ENCODE measurements around the gene MED27.

MED27 gene

GRCh38 chr9:131870156-131870555 lies 209.5 kb downstream of the MED27 start:
- no peak overlapping the region for H3K4me3 ChIP-seq (ENCODE audit: low read length)
- no peak for TF ChIP-seq ZNF274 (IDR thresholded peaks at IDR 0.05; ENCODE audit: low read depth, low read length)

DNA sequence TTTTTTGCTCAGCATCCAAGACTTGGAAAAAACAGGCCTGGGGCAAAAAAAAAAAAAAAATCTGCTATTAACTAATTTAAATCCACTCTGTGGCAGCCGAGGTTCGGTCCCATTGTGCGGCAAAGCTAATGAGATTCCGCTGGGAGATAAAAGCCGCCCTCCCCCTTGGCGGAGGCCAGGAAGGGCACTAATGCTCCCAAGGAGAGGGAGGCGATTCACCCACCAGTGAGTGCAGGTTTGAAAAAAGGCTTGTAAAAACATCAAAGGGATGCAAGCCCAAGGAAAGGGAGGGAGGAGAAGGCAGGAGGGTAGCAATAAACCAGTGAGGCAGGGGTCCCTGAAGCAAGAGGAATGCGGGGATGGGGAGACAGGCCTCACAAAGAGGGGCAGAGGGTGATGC lies 210.3 kb downstream of the MED27 start:
- no peak overlapping the region for H3K4me3 ChIP-seq (ENCODE audit: low read length)
- no peak for TF ChIP-seq ZNF274 (IDR thresholded peaks at IDR 0.05; ENCODE audit: low read depth, low read length)

DNA sequence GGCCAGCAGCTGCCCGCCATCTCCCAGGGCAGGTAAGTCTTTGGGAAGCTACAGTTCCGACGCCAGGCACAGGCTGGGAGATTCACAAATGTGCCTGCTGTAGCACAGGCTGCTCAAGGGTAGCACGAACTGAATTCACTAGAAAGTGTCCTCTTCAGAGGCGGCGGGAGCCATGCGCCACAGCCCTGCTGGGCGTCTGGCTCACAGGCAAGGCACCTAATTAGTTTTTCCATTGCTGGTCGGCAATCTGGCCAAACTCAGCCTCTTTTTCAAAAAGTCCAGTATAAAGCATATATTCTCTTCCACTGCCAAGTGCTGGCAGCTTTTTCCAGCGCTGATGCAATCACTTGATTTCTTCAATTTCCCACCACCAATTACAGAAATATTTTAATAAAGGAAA lies 210.9 kb downstream of the MED27 start:
- H3K4me3 ChIP-seq (ENCODE audit: low read length): no peak overlapping the region

GRCh38 chr9:131867611-131868192 lies 212.0 kb downstream of the MED27 start:
- no peak overlapping the region for H3K4me3 ChIP-seq (ENCODE audit: low read length)
- TF ChIP-seq ZNF274 (IDR thresholded peaks at IDR 0.05; ENCODE audit: low read depth, low read length): no peak

More for the DNA sequence above, 210.9 kb downstream of the MED27 start:
- TF ChIP-seq ZNF274 (IDR thresholded peaks at IDR 0.05; ENCODE audit: low read depth, low read length): no peak

DNA sequence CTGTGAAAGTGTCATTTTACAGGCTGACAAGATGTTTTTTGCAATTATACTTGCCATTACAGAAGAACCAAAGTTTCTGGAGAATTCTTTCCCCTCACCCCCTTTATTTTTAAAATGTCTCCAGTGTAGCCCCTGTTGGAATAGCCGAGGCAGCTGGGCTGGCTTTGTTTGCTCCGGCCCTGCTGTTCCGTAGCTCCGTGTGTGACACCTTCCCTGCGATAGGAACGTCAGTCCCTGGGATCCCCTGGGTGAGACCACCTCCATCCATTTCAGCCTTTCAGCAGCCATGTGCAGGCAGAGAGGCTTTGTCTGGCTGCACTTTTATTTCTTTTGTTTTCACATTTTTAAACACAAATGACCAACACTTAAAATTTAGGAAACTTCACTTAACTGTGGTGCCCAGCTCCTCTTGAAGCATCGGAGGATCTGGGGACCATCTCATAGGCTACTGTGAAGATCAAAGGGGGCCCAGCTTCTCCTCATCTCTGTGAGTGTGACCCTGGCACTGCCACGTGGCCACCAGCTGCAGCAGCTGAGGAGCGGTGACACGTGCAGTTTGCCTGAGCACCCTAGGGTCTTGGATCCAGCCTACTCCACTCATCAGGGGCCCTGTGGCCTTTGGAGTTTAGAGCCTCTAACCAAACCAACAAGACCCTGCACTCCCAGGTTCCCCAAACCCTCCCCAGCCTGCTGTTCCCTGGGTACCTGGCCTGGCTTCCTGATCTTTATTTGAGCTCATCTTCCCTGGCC lies 214.0 kb downstream of the MED27 start:
- no peak overlapping the region for H3K4me3 ChIP-seq (ENCODE audit: low read length)
- TF ChIP-seq ZNF274 (IDR thresholded peaks at IDR 0.05; ENCODE audit: low read depth, low read length): no peak

DNA sequence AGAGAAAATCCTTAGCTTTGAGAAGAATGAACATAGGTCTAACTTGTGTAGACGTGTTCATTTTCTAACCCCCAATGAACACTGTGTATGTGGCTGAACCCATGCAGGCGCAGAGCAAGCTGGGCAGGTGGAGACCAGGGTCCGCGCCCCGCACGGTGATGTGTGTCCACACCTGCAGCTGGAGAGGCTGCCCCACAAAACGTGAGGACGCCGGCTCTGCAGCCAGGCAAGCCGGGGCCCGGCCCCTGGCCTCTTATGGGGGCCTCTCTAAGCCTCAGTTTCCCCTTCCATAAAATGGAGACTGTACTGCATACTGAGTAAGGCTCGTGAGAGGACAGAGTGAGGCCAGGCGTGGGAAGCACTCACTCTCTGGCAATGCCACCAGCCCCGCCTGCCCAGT lies 215.1 kb downstream of the MED27 start:
- H3K4me3 ChIP-seq (ENCODE audit: low read length): no peak overlapping the region
- TF ChIP-seq ZNF274 (IDR thresholded peaks at IDR 0.05; ENCODE audit: low read depth, low read length): no peak

GRCh38 chr9:131863306-131863896 lies 216.3 kb downstream of the MED27 start:
- H3K4me3 ChIP-seq (ENCODE audit: low read length): no peak overlapping the region
- TF ChIP-seq ZNF274 (IDR thresholded peaks at IDR 0.05; ENCODE audit: low read depth, low read length): no peak

- no peak for TF ChIP-seq ZNF274 (IDR thresholded peaks at IDR 0.05; ENCODE audit: low read depth, low read length)
- no peak overlapping the region for H3K4me3 ChIP-seq (ENCODE audit: low read length)
These were observed 217.4 kb downstream of the MED27 start for GRCh38 chr9:131862261-131862660.

- no peak overlapping the region for H3K4me3 ChIP-seq (ENCODE audit: low read length)
- TF ChIP-seq ZNF274 (IDR thresholded peaks at IDR 0.05; ENCODE audit: low read depth, low read length): no peak
These were observed 219.2 kb downstream of the MED27 start for GRCh38 chr9:131860430-131860829.

DNA sequence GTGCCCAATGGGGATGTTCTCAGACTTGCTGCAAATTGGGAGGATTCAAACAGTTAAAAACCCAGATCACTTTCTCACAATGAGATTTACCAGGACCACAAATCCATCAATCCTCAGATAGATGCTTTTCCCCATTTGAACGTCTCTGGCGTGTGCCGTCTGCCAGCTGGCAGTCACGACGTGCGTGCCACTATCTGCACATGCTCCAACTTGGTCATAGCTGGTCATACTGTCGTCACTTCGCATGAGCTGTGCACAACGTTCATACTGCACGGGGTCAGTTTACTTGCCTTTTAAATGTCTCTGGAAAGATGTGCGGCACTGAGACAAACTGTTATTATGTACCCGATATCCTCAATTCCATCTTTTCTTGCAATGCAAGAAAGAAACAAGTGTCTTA lies 221.5 kb downstream of the MED27 start:
- TF ChIP-seq ZNF274 (IDR thresholded peaks at IDR 0.05; ENCODE audit: low read depth, low read length): no peak
- no peak overlapping the region for H3K4me3 ChIP-seq (ENCODE audit: low read length)

DNA sequence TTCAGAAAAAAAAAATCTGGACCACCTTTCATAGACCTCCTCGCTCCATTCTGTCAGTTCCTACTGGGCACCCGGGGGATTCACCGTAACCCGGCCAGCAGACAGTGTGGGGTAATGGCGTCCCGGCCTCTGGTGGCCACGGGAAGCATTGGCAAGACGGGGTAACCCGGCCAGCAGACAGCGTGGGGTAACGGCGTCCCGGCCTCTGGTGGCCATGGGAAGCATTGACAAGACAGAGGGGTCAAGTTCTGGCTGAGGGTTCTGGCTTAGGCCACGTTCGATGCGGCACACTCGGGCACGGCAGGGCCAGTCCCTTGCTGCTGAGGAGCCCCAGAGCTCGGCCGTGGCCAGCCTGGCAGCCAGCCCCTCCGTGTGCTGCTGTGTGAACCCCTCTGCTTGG lies 223.6 kb downstream of the MED27 start:
- no peak for TF ChIP-seq ZNF274 (IDR thresholded peaks at IDR 0.05; ENCODE audit: low read depth, low read length)
- no peak overlapping the region for H3K4me3 ChIP-seq (ENCODE audit: low read length)

GRCh38 chr9:131854896-131855613 lies 224.6 kb downstream of the MED27 start:
- no peak overlapping the region for H3K4me3 ChIP-seq (ENCODE audit: low read length)
- no peak for TF ChIP-seq ZNF274 (IDR thresholded peaks at IDR 0.05; ENCODE audit: low read depth, low read length)

DNA sequence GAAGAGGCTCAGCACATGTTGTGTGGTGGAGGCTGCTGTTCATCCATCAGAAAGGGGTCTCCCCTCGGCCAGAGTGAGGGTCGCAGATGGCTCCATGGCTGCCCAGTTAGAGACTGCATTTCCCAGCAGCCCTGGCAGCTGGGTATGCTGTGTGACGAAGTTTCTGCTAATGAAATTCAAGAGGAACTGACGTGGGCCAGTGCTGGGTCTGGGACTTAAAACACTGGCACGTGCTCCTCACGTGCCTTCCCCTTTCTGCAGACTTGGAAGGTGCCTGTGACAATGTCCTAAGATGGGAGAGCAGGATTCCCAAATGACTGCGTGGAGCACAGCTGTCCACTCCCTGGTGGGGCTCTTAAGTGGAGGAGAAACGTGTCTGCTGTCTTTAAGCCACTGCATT lies 225.3 kb downstream of the MED27 start:
- H3K4me3 ChIP-seq (ENCODE audit: low read length): no peak overlapping the region
- no peak for TF ChIP-seq ZNF274 (IDR thresholded peaks at IDR 0.05; ENCODE audit: low read depth, low read length)

DNA sequence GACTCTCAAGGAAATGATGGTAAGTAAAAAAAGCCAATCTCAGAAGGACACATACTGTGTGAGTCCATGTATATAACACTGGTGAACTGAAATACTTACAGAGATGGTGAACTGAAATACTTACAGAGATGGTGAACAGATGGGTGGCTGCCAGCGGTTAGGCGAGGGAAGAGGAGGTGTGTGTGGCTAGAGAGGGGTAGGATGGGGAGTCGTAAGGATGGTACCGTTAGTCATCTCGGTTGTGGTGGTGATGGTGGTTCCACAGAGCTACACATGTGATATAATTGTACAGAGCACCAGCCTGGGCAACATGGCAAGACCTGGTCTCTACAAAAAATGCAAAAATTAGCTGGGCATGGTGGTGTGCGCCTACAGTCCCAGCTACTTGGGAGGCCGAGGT lies 226.2 kb downstream of the MED27 start:
- no peak for TF ChIP-seq ZNF274 (IDR thresholded peaks at IDR 0.05; ENCODE audit: low read depth, low read length)
- H3K4me3 ChIP-seq (ENCODE audit: low read length): no peak overlapping the region

DNA sequence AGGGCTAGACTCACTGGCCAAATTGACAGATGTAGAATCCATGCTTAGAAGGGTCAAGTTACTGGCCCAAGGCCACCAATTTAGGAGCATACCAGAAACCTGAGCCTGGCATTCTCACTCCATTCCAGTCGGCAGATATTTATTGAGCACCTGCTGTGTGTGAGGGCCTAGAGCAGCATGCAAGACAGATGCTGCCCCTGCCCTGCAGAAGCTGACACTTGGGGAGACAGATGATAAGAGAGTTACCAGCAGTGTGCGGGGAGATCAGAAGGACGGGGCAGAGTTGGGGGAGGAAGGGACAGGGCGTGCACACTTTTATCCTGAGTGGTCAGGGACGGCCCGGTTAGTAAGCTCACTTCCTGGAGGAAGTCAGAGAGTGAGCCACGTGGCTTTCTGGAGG lies 228.3 kb downstream of the MED27 start:
- no peak for TF ChIP-seq ZNF274 (IDR thresholded peaks at IDR 0.05; ENCODE audit: low read depth, low read length)
- H3K4me3 ChIP-seq (ENCODE audit: low read length): no peak overlapping the region

Data from GM08714 (cell line).